ENCODE measurements around the gene KAZN.

Gene KAZN

DNA sequence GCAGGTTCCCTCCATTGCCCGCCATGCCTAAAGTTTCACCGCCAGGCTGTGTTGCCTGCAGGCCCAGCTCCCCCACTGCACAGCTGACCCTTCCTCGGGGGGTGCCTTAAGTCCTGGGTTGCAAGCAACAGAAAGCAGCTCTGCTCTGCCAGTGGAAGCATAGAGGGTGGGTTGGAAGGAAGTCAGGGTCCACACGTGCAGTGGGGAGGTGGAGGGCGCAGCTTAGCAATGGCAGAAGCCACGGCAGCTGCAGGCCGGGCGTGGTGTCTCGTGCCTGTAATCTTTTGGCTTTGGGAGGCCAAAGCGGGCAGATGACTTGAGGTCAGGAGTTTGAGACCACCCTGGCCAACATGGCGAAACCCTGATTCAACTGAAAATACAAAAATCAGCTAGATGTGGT lies 448.8 kb downstream of the KAZN start:
- no peak for DNase-seq

DNA sequence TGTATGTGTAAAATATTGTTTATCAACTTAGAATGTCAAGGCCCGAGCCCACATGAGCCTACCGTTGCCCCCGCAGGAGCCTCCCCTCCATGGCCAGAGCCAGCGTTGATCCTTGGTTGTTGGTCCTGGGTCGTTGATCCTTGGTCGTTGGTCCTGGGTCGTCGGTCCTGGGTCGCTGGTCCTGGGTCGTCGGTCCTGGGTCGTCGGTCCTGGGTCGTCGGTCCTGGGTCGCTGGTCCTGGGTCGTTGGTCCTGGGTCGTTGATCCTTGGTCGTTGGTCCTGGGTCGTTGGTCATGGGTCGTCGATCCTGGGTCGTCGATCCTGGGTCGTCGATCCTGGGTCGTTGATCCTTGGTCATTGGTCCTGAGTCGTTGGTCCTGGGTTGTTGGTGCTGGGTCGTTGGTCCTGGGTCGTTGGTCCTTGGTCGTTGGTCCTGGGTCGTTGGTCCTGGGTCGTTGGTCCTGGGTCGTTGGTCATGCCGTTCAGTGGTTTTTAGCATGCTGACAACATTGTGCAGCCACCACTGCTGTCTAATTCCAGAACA lies 450.0 kb downstream of the KAZN start:
- no peak for DNase-seq

- DNase-seq, result no peak
Observed at GRCh38 chr1:15049067-15049466, 450.6 kb downstream of the KAZN start.

DNA sequence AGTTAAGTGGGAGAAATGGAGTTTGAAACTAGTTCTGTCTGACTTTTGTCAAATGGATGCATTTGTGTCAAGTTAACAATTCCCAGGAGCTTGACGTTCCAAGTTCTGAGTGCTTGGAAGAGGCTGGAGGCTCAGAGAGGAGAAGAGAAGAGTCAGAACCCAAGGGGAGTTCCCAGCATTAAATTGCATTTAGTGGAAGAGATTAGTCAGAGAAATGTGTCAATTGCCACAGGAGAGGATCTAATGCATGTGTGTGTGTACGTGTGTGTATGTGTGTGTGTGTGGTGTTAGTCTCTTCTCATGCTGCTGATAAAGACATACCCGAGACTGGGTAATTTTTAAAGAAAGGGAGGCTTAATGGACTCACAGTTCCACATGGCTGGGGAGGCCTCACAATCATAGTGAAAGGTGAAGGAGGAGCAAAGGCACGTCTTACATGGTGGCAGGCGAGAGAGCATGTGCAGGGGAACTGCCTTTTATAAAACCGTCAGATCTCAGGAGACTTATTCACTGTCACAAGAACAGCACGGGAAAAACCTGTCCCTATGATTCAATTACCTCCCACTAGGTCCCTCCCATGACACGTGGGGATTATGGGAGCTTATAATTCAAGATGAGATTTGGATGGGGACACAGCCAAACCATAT lies 453.5 kb downstream of the KAZN start:
- no peak for DNase-seq

DNA sequence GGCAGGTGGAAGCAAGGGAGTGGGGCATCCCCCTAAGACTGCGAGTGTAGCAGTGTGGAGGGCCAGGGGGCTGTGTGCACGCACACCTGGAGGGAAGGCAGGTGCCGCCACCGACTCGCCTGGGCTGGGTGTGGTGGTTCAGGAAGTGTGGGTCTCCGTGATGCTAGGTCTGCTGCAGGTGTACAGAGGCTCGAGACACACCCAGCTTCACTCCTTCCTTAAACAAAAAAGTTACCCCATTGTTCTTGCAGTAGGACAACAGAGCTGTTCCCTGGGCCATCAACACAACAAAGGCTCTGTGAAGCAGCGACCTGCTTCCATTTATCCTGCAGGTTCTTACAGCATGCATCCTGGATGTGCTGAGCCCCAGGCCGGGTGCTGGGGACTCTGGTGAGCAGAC lies 454.7 kb downstream of the KAZN start:
- DNase-seq, result no peak

- DNase-seq, result no peak
Observed at GRCh38 chr1:15055736-15056415, 457.4 kb downstream of the KAZN start.

DNA sequence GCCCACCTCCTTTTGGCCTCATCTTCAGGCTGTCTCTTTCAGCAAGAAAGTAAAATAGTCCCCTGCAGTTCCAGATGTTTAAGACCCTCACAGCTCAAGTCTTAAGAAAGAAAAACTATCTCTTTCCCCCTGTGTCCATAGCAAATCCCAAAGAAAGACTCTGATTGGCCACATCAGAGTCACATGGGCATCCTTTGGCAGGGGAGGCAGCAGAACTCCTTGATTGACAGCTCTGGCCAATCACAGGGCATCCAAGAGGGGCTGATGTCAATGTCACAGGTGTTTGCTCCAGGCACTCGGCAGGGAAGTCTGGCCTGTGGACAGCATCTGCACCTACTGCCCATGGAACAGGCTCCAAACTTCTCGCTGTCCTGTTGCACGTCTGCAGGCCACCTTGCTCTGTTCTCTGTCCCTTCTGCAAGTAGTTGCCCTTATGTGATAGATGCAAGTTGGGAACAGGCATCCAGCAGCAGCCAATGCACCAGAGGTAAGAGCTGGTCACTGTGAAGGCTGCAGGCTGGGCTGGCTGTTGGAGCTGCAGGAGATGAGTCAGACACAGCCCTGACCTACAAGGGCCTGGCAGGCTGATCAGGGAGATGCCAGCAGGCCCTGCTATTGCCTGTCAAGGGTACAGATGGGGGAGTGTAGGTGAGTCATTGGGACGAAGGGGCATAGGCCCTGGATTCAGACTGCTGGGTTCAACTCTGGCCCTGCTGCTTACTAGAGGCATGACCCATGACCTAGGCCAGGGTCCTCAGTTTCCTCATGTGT lies 458.2 kb downstream of the KAZN start:
- DNase-seq, result no peak

DNA sequence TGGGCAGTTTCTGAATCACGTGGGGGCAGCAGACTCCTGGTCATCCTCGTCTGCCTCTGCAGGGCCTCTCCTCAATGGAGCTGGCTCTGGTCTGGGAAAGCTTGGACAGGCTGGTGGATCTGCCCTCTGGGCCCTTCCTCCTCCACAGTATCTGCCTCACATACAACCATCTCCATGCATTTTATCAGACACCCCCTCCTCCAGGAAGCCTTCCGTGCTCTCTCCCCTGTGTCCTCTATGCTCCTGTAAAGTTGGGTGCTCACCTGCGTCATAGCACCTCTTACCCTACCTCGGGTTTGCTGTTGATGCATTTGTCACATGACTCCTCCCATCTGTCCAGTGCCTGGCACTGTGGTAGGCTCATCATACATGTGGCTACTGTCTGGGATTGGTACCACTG lies 459.3 kb downstream of the KAZN start:
- no peak for DNase-seq

DNA sequence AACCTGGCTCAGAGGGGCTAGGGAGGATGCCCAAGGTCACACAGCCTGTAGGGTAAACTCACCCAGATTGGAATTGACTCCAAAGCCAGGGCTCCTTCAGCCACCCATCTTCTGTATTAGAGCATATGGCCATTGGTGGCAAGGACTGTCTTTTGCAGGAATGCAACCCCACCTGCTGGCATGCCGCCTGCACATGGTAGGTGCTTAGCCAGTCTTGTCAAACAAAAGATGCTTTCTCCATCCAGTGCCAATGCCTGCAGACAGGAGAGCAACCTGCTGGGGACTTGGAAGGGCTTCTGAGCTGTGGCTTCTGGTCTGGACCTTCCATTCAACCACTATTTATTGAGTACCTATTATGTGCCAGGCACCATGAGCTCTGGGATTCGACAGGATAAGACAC lies 459.8 kb downstream of the KAZN start:
- DNase-seq, result no peak

DNA sequence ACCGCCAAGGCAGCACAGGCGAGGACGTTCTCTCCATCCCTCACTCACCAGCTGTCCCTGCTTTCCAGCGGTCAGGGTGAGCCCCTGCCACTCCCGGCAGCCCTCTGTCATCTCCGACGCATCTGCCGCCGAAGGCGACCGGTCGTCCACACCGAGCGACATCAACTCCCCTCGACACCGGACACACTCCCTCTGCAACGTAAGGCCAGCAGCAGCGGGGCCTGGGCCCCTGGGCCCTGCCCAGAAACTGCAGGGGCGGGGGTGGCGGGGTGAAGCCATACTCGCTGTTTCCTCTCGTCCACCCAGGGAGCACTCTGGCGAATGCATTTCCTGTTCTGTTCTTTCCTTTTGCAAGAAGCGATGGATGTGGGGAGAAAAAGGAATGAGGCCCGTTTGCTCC lies 461.6 kb downstream of the KAZN start:
- DNase-seq, result no peak

GRCh38 chr1:15062479-15063099 lies 464.1 kb downstream of the KAZN start:
- DNase-seq, result no peak

DNA sequence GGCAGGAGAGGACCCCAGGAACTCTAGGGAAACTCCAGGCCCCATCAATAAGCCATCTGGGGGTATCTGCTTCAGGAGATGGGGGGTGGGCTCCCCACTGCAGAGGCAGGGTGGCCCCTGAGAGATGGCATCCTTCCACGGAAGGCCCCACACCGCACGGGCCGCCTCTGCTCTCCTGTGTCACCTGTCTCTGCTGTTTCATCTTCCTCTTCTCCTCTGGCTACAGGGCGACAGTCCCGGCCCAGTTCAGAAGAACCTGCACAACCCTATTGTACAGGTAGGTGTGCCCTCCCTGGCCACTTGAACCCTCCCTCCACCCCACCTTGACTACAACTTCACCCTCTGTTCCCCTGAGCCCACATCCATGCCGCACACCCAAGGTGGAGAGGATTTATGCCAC lies 464.9 kb downstream of the KAZN start:
- no peak for DNase-seq

DNA sequence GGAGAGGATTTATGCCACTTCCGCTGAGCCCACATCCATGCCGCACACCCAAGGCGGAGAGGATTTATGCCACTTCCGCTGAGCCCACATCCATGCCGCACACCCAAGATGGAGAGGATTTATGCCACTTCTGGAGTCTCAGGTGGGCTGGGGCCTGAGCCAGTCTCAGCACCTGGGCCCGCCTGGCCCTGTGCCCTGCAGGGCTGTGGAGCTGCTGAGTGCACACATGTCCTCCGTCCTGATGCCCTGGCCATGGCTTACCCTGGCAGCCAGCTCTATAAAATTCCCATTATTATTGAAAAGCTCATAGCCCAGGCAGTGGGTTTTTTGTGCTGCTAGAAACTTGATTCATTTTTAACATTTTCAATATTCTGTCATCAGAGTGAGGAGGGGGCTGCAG lies 465.3 kb downstream of the KAZN start:
- DNase-seq, result no peak

GRCh38 chr1:15064217-15064929 lies 465.9 kb downstream of the KAZN start:
- no peak for DNase-seq

DNA sequence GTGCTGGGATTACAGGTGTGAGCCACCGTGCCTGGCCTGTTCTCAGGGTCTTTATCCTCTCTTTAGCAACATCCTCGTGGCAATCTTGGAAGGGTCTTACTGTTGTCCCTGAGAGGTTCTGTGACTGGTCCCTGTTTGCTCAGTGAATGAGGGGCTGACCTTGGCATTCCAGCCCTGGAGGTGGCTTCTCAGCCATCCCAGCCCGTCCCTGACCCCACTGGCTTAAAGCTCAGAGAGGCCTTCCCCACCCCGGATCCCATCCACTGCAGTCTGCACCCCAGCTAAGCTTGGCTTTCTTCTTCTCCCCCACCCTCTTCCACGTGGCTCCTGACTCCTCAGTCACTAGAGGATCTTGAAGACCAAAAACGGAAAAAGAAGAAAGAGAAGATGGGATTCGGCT lies 466.8 kb downstream of the KAZN start:
- no peak for DNase-seq

- no peak for DNase-seq
Observed at GRCh38 chr1:15065736-15066135, 467.3 kb downstream of the KAZN start.

DNA sequence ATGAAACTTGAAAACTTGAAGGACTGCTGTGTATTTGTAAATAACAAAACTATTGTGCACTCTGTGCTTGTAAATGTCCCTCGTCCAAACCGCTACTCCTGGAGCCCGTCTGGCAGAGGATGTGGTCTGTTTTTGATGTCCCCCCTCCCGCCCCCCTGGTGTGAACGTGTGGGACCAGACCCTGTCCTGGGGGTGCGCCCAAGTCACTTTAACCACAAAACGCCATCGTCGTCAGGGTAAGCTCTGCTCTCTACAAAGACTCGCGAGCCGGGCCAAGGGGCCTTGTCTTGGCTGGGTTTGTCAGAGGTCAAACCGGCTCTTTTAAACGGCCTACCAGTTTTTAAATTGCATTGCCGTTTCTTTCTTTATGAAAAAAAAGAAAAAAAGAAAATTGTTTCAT lies 467.7 kb downstream of the KAZN start:
- DNase-seq, result no peak

DNA sequence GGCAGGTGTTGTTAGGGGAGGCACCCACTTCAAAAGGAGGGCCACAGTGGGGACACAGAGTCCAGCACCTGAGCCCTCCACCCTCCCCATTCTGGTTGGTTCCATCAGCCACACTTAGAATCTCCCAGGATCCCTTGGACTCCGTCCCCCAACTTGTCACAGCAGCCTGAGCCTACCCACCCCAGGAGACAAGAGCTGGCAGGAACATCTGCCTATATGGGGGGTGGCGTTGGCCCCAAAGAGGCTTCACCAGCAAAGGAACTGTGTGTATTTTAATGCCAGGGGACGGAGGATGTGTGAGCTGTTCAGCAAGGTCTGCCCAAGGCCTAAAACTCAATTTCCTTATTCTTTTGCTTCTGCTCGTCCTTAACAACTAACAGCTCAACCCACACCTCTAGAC lies 468.7 kb downstream of the KAZN start:
- DNase-seq, result no peak

DNA sequence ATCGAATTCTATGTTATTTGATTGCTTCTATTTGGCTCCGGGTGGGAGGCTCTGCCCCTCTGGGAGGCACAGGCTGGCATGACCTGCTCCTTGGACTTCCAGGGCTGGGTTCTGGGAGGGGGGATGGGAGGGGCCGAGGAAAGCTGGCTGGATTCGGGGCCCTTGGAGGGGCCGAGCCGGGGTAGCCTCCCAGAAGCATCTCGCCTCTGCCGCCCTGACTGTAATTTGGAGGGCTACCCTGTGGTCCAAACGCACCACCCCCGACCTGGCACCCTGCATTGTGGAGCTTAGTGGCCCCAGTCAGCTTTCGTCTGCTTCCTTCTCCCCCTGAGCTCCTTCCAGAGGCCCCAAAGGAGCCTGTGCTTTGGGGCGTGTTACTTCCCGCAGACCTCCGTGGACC lies 469.7 kb downstream of the KAZN start:
- no peak for DNase-seq

DNA sequence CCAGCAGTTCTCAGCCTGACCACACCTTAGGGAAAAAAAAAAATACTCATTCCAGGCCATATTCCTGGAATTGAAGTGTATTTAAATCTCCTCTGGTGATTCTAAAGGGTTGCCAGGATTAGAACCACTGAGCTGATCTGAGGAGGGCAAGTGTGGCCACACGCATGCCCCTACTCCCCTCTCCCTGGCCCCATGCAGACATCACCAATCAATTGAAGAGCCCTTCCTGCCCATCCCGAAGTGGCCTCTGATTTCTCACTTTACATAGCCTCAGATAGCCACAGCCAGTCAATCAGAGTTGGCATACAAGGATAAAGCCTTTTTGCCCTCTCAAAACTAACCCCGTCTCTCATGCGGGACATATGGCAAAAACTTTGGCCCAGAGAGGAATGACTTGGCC lies 470.5 kb downstream of the KAZN start:
- no peak for DNase-seq

DNA sequence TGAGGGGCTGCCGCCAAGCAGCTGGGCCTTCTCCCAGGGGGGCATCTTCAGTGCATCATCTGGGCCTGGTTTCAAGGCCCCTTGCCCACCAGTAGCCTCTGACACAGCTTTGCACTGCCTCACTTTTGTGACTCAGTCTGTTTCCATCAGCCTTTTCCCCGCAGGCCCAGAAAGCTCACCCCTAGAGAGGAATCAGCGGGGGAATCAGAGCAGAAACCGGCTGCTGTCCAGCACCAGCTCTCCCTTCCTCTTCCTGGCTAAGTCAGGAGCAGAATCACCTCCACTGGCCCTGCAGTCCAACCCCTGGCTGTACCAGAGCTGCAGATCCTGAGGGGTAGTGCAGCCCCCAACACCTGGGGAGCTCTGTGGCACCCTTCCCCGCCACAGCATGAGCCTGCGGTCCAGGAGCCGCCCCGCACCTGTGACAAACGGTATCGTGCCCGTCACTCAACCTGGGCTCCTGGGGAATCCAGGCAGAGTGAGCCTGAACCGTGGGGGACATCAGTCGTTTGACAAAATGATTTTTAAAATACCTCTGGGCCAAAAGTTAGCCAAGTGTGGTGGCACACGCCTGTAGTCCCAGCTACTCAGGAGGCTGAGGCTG lies 471.8 kb downstream of the KAZN start:
- no peak for DNase-seq

- no peak for DNase-seq
Observed at GRCh38 chr1:15071936-15072335, 473.5 kb downstream of the KAZN start.

Measured in effector CD4-positive, alpha-beta T cell (primary cell).